Ovary (tissue), 9 donors: ENCODE results near the gene CKB. TPM values are rescaled to one million over a fixed set of nuclear protein-coding genes. Genes with fewer than 3 reads are reported as not detected.

Source experiments
- DNase-seq, 5 donors: peaks; one replicate each; pipeline ENCODE4 v3.0.0-alpha.2; 2019 to 2020
- H3K27ac ChIP-seq, 2 donors: fragments of 200-600 bp; one replicate each; pipeline versions ENCODE4 v1.5.1 to v1.8.0; 2019 to 2022
- H3K27me3 ChIP-seq: fragments of 200-600 bp; one replicate; pipeline ENCODE4 v1.8.0; 2022
- H3K36me3 ChIP-seq: fragments of 200-600 bp; sonication (generic); one replicate; pipeline ENCODE4 v1.5.1; 2019
- H3K4me1 ChIP-seq: one replicate; pipeline ENCODE4 v1.8.1; 2013; ENCODE audit warnings: mild to moderate bottlenecking, moderate library complexity; ENCODE audit not compliant: insufficient read depth
- H3K4me3 ChIP-seq: fragments of 200-600 bp; sonication (generic); one replicate; pipeline ENCODE4 v1.5.1; 2017
- H3K9me3 ChIP-seq, 2 donors: fragments of 200-600 bp in 1 of 2; sonication (generic) in 1 of 2; one replicate each; pipeline versions ENCODE4 v1.5.1 to v1.8.1; 2013 to 2019; ENCODE audit warnings: mild to moderate bottlenecking in 1 of 2, moderate library complexity in 1 of 2
- CTCF ChIP-seq, 3 donors: fragments of 450-650 bp in 2 of 3; fragments of 200-600 bp in 1 of 3; IDR thresholded peaks; one replicate each; pipeline versions ENCODE4 v1.5.1 to v1.8.0; 2016 to 2022; ENCODE audit warnings: antibody characterized with exemption in 3 of 3, mild to moderate bottlenecking in 1 of 3
- EP300 ChIP-seq: sonication (generic); formaldehyde crosslinking; IDR thresholded peaks from one replicate; pipeline ENCODE4 v1.6.1; 2017; ENCODE audit warnings: antibody characterized with exemption
- POLR2A ChIP-seq: fragments of 450-650 bp; IDR thresholded peaks from one replicate; pipeline ENCODE4 v1.6.1; 2017; ENCODE audit warnings: antibody characterized with exemption, mild to moderate bottlenecking, moderate library complexity
- WGBS, 3 donors: extraction: QIAGEN DNeasy Blood & Tissue Kit in 1 of 3; methylation state at CpG; one replicate each; pipeline versions ENCODE4 v1.1.5 to v1.1.7; 2013 to 2017; 5-methylcytosine and 5-hydroxymethylcytosine counted together
- intact Hi-C, 4 donors: fragments of 100-400 bp; cut with DNase I; formaldehyde crosslinking; loops; one replicate each; pipeline versions ENCODE4 v1.11.0 to v1.15.1; 2022 to 2023
- polyA plus RNA-seq, 2 donors: library from polyadenylated mRNA; stranded (reverse); fragments of 200-250 nt in 1 of 2; fragments of 350-450 nt in 1 of 2; fragmentation: Illumina TruSeq in 1 of 2; extraction: RNeasy Lipid Tissue Mini Kit (QIAGEN cat#74804) in 1 of 2; gene quantifications; one replicate each; pipeline ENCODE4 v1.2.3, GENCODE V29; 2013 to 2014
- total RNA-seq, 7 donors: library from RNA; depleted of rRNA in 2 of 7; stranded (reverse); fragments of >200 nt in 2 of 7; fragmentation: NEBNext Ultra II Directional in 3 of 7; extraction: Animal tissue kit (Norgen Biotek cat#: 25700) in 3 of 7; gene quantifications; one replicate each; pipeline versions ENCODE4 v1.1.0 to v1.2.4, GENCODE V29; 2016 to 2023
- donor health status: DM: no; HTN: no; CAD: no; lungs with moderate emphysema.
- donor health status: DM: no; HTN: no; CAD: no.
- donor health status: Bipolar disorder and iron deficiency.
- donor health status: DM: yes; HTN: yes; CAD: no.
- donor health status: DM: no; HTN: no; CAD: no.
- donor health status: DM: yes; HTN: yes; CAD: no.

Gene CKB
- total and polyA plus RNA-seq, 9 donors = 47.5 to 284 (median 134) TPM

DNA sequence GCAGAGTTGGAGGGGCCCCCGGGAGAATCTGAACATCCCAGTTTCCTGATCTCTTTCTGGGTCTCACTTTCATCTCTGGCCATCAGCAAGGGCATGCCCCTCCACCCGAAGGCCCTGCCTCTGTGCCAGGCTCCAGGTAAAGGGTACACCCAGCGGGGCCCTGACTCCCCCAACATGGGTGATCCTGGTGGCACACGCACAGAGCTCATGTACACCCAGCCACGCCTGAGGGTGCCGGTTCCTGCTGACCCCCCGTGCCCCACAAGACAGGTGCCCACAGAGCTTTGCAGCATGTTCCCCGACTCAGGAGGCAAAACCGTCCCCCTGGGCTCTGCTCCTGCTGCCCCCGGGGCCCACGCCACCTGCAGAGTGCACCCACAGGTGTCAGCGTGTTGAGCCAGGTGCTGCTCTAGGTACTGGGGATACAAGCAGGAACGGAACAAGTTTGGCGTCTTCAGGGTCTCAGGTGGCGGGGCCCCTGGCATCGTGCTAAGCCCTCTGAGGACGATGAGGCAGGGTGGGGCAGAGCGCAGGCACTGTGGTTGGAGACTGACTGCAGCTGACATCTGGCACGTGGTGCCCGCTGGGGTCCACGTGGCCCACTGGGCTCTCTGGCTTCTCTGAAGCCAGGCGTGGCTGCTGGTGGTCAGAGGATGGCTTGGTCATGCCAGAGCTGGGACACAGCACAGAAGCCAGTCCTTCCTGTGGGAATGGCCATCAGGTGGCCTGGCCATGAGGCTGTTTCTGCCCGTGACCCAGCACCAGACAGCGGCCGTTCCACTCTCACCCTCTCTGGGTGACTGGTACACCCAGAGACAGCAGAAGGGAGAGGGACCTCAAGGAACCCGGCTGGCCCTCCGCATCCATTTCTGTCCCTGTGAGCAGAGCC lies 26.1 kb upstream of the CKB start:
- WGBS, 3 donors = 87 to 93% (median 90%) methylated on average over 27 of the region's 27 CpGs

GRCh38 chr14:103547941-103548462 lies 25.4 kb upstream of the CKB start:
- no peaks in the 10 kb centered on the region for H3K36me3 ChIP-seq
- 84 to 91% (median 87%) methylated on average over 18 of the region's 18 CpGs for WGBS, 3 donors

More for the DNA sequence above, 26.1 kb upstream of the CKB start:
- H3K9me3 ChIP-seq = no peaks in the 10 kb centered on the region
- no peaks in the 10 kb centered on the region for H3K36me3 ChIP-seq
- H3K27ac ChIP-seq = no peak overlapping the region
- no peaks in the 10 kb centered on the region for H3K27me3 ChIP-seq
- peak in 2 of 5 donors; percentile 22 to 25 for DNase-seq
- no peak overlapping the region for H3K4me3 ChIP-seq
- intact Hi-C loops = loop anchor here in 1 of 4 donors (5.0 kb wide), 1 partner anchor 46 kb away; no protein-coding TSS in a partner anchor
- H3K4me1 ChIP-seq = peaks cover 9% of the 10 kb centered on the region
- TF ChIP-seq EP300 = no peak
- TF ChIP-seq CTCF (IDR thresholded peaks at IDR 0.05) = no peak
- no peak for TF ChIP-seq POLR2A

DNA sequence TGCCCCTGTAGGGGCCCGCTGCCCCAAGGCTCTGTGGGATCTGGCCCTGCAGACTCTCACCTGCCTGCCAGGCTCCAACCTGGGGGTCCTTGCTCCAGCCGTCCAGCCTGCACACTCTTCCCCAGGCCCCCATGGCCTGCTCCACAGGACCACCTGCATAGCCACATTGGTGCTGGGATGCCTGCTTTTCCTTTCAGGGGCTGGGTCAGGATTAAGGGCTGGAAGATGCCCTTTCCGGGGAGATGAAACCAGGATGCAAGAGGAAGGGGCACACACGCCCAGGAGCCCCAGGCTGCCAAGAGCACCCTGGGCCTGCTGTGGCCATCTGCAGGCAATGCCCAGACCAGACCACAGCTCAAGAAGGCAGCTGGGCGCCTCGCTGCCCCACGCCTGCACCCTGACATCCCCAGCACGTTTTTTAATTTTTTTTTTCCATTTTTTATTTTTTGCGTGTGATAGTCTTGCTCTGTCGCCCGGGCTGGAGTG lies 24.9 kb upstream of the CKB start:
- DNase-seq = peak in 1 of 5 donors; percentile 15
- intact Hi-C loops = loop anchor here in 1 of 4 donors (5.0 kb wide), 1 partner anchor 45 kb away; no protein-coding TSS in a partner anchor
- no peaks in the 10 kb centered on the region for H3K9me3 ChIP-seq
- TF ChIP-seq CTCF (IDR thresholded peaks at IDR 0.05) = no peak
- no peak for TF ChIP-seq POLR2A
- TF ChIP-seq EP300 = no peak
- no peaks in the 10 kb centered on the region for H3K36me3 ChIP-seq
- peaks cover 20% of the 10 kb centered on the region for H3K4me1 ChIP-seq
- no peak overlapping the region for H3K27ac ChIP-seq
- no peaks in the 10 kb centered on the region for H3K27me3 ChIP-seq
- 80 to 83% (median 83%) methylated on average over 11 of the region's 11 CpGs for WGBS, 3 donors
- H3K4me3 ChIP-seq = no peak overlapping the region

More at GRCh38 chr14:103547941-103548462, 25.4 kb upstream of the CKB start:
- Histone ChIP-seq H3K4me1 (peaks cover 15% of the 10 kb centered on the region), H3K4me3 (no peak overlapping the region), H3K9me3 (no peaks in the 10 kb centered on the region), H3K27ac (no peak overlapping the region), H3K27me3 (no peaks in the 10 kb centered on the region)
- TF ChIP-seq POLR2A (no peak), EP300 (no peak), CTCF (IDR thresholded peaks at IDR 0.05) (no peak)
- intact Hi-C loops = loop anchor here in 1 of 4 donors (5.0 kb wide), 1 partner anchor 46 kb away; no protein-coding TSS in a partner anchor
- peak in 2 of 5 donors; percentile 26 to 28 for DNase-seq

DNA sequence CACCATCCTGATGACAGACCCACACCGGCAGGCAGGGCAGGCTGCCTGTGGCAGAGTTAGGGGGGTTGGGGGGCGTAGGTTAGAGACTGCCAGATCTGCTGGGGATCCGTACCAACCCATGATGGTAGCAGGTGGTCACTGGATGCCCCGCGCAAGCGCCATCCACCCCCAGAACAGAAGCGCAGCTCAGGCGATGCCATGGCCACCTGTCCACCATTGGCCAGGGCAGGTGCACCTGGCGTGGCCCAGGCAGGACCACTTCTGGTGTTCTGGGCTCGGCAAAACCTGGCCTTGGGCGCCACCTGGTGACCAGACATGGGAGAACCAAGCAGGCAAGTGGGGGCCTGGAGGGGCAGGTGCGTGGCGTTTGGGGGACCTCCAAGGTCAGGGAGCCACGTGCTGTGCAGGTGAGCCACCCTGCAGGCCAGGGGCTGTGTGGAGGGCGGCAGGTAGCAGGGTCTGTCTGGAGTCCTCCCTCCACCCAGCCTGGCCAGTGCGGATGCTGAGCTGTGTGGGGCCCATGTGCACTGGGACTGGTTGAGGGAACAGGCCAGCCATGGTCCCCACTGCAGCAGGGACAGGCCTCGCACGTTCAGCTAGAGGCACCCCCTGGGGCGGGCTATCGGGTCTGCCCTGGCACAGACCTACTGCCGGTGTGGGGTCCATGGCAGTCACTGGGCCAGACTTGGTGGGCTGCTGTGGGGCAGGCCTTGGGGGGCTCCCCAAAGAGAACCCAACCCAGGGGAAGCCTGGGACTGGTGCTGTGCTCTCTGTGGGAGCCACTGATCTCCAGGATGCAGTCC lies 24.2 kb upstream of the CKB start:
- intact Hi-C loops = loop anchor here in 2 of 4 donors (1.0 to 5.0 kb wide), 3 partner anchors 29 to 48 kb away; no protein-coding TSS in a partner anchor
- Histone ChIP-seq H3K9me3 (no peaks in the 10 kb centered on the region), H3K36me3 (no peaks in the 10 kb centered on the region), H3K27me3 (no peaks in the 10 kb centered on the region), H3K4me3 (no peak overlapping the region), H3K4me1 (peaks cover 22% of the 10 kb centered on the region), H3K27ac (no peak overlapping the region)
- TF ChIP-seq EP300 (no peak), CTCF (IDR thresholded peaks at IDR 0.05) (peak; percentile 41 to 98 (median 96)), POLR2A (peak; percentile 32)
- 18 to 24% (median 22%) methylated on average over 19 to 21 of the region's 21 CpGs for WGBS, 3 donors
- peak; percentile 69 to 85 (median 83) for DNase-seq
